ENCODE measurements around the gene KBTBD2. TPM values are rescaled to one million over a fixed set of nuclear protein-coding genes. Genes with fewer than 3 reads are reported as not detected.
"Not testable (repeated sequence)": the region's sequence is repeated elsewhere in the genome, so short reads cannot be mapped to it uniquely, and the experiment has no call there.

Gene KBTBD2
- total RNA-seq, 1 donor from 2014 or later, result 39.7 TPM

GRCh38 chr7:32935558-32935957 is 44.0 kb upstream of the KBTBD2 start:
- no peak overlapping the region for H3K4me3 Mint-ChIP-seq
- POLR2A ChIA-PET, result no interaction called here
- H3K9me3 Mint-ChIP-seq, result no peaks in the 10 kb centered on the region
- no peak for DNase-seq
- no peak for ATAC-seq (ENCODE audit: low read depth)
- no peaks in the 10 kb centered on the region for H3K27me3 Mint-ChIP-seq
- no peak for TF ChIP-seq CTCF (IDR thresholded peaks at IDR 0.05)
- intact Hi-C loops (cut with micrococcal nuclease), result no loop called here
- H3K36me3 Mint-ChIP-seq (ENCODE audit: low read depth), result peaks cover 13% of the 10 kb centered on the region
- CTCF ChIA-PET, result no interaction called here
- peaks cover 9% of the 10 kb centered on the region for H3K4me1 Mint-ChIP-seq
- no peak overlapping the region for H3K27ac Mint-ChIP-seq

GRCh38 chr7:32930378-32930777 is 38.8 kb upstream of the KBTBD2 start:
- intact Hi-C loops (cut with micrococcal nuclease), result no loop called here

GRCh38 chr7:32929430-32930143 is 38.0 kb upstream of the KBTBD2 start:
- no peak for TF ChIP-seq CTCF (IDR thresholded peaks at IDR 0.05)
- CTCF ChIA-PET, result interaction anchor here (0.7 to 1.5 kb wide), 2 partner anchors 83 to 120 kb away, joined by 3 to 4 read pairs; no protein-coding TSS in a partner anchor
- Mint-ChIP-seq H3K4me1 (peaks cover 25% of the 10 kb centered on the region), H3K4me3 (no peak overlapping the region), H3K36me3 (ENCODE audit: low read depth) (peaks cover 22% of the 10 kb centered on the region), H3K27me3 (no peaks in the 10 kb centered on the region), H3K9me3 (peaks cover 1% of the 10 kb centered on the region), H3K27ac (peak overlapping the region; percentile 31)
- no peak for ATAC-seq (ENCODE audit: low read depth)
- intact Hi-C loops (cut with micrococcal nuclease), result no loop called here
- DNase-seq, result no peak
- POLR2A ChIA-PET, result interaction anchor here (0.6 to 3.2 kb wide), 3 partner anchors 12 to 37 kb away, joined by 5 to 30 read pairs (median 20); partner anchors contain the start of gene KBTBD2

More at GRCh38 chr7:32930378-32930777, 38.8 kb upstream of the KBTBD2 start:
- Mint-ChIP-seq H3K27me3 (no peaks in the 10 kb centered on the region), H3K9me3 (peaks cover 1% of the 10 kb centered on the region), H3K27ac (no peak overlapping the region), H3K4me1 (peaks cover 25% of the 10 kb centered on the region), H3K36me3 (ENCODE audit: low read depth) (peaks cover 22% of the 10 kb centered on the region), H3K4me3 (no peak overlapping the region)
- ChIA-PET POLR2A (interaction anchor here (3.2 kb wide), 1 partner anchor 38 kb away, joined by 30 read pairs; the partner anchor contains the start of gene KBTBD2), CTCF (interaction anchor here (1.5 to 2.0 kb wide), 2 partner anchors 13 to 84 kb away, joined by 4 to 7 read pairs; no protein-coding TSS in a partner anchor)
- ATAC-seq (ENCODE audit: low read depth) (no peak), DNase-seq (no peak)
- no peak for TF ChIP-seq CTCF (IDR thresholded peaks at IDR 0.05)

- intact Hi-C loops (cut with micrococcal nuclease), result loop anchor here (1.0 kb wide), 1 partner anchor 37 kb away; no protein-coding TSS in a partner anchor
- Mint-ChIP-seq H3K27me3 (no peaks in the 10 kb centered on the region), H3K4me3 (peak overlapping the region; percentile 30), H3K9me3 (peaks cover 1% of the 10 kb centered on the region), H3K4me1 (peaks cover 25% of the 10 kb centered on the region), H3K27ac (peak overlapping the region; percentile 81), H3K36me3 (ENCODE audit: low read depth) (peaks cover 20% of the 10 kb centered on the region)
- ATAC-seq (ENCODE audit: low read depth) (peak; percentile 81), DNase-seq (no peak)
- POLR2A ChIA-PET, result interaction anchor here (0.6 to 3.2 kb wide), 11 partner anchors 10 to 959 kb away, joined by 3 to 30 read pairs (median 4); partner anchors contain the start of gene KBTBD2
- CTCF ChIA-PET, result interaction anchor here (0.7 kb wide), 1 partner anchor 121 kb away, joined by 3 read pairs; no protein-coding TSS in a partner anchor
- TF ChIP-seq CTCF (IDR thresholded peaks at IDR 0.05), result no peak
These were observed 37.3 kb upstream of the KBTBD2 start for GRCh38 chr7:32928785-32929298.

GRCh38 chr7:32921896-32922295 is 30.3 kb upstream of the KBTBD2 start:
- ATAC-seq (ENCODE audit: low read depth) (no peak), DNase-seq (no peak)
- no peak overlapping the region for H3K4me3 Mint-ChIP-seq
- ChIA-PET POLR2A (no interaction called here), CTCF (no interaction called here)
- no peak for TF ChIP-seq CTCF (IDR thresholded peaks at IDR 0.05)
- no peaks in the 10 kb centered on the region for H3K27me3 Mint-ChIP-seq
- H3K4me1 Mint-ChIP-seq, result no peaks in the 10 kb centered on the region
- H3K27ac Mint-ChIP-seq, result no peak overlapping the region
- H3K9me3 Mint-ChIP-seq, result no peaks in the 10 kb centered on the region
- intact Hi-C loops (cut with micrococcal nuclease), result no loop called here
- H3K36me3 Mint-ChIP-seq (ENCODE audit: low read depth), result peaks cover 32% of the 10 kb centered on the region

GRCh38 chr7:32916994-32917393 is 25.4 kb upstream of the KBTBD2 start:
- CTCF ChIA-PET; intact Hi-C loops (cut with micrococcal nuclease); H3K4me3 Mint-ChIP-seq; H3K4me1 Mint-ChIP-seq; H3K27me3 Mint-ChIP-seq; ATAC-seq (ENCODE audit: low read depth); H3K9me3 Mint-ChIP-seq; H3K27ac Mint-ChIP-seq; DNase-seq; POLR2A ChIA-PET: not testable (repeated sequence)
- peaks cover 38% of the 10 kb centered on the region for H3K36me3 Mint-ChIP-seq (ENCODE audit: low read depth)
